Measurements from ENCODE around the gene GPR146. TPM values are rescaled to one million over a fixed set of nuclear protein-coding genes. Genes with fewer than 3 reads are reported as not detected.

GPR146 gene
- total and polyA plus RNA-seq, 9 of the 15 experiments (the other 6 are each of a cell fraction or from before 2014, with no cell fraction given) = 0.22 to 3.6 (median 0.64) TPM; not detected in 2

DNA sequence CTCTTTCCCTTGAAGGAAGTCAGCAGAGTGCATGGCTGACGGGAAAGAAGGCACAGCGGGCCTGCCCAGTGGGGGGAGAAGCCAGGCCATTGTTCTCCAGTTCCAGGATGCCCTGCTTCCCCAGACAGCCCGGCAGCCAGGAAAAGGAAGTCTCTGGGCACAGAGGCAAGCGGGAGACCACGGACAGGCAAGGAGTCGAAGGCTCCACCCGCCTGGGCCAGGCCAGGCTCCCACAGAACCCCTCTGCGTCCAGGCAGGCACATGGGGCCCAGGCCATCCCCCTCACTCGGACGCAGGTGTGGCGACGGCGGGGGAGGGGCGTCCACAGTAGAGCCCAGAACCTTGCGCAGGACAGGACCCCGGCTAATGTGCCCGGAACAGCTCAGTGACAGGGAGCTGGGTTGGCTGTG, 8.7 kb downstream of the GPR146 start (continued):
- TF ChIP-seq, protein P1, sequence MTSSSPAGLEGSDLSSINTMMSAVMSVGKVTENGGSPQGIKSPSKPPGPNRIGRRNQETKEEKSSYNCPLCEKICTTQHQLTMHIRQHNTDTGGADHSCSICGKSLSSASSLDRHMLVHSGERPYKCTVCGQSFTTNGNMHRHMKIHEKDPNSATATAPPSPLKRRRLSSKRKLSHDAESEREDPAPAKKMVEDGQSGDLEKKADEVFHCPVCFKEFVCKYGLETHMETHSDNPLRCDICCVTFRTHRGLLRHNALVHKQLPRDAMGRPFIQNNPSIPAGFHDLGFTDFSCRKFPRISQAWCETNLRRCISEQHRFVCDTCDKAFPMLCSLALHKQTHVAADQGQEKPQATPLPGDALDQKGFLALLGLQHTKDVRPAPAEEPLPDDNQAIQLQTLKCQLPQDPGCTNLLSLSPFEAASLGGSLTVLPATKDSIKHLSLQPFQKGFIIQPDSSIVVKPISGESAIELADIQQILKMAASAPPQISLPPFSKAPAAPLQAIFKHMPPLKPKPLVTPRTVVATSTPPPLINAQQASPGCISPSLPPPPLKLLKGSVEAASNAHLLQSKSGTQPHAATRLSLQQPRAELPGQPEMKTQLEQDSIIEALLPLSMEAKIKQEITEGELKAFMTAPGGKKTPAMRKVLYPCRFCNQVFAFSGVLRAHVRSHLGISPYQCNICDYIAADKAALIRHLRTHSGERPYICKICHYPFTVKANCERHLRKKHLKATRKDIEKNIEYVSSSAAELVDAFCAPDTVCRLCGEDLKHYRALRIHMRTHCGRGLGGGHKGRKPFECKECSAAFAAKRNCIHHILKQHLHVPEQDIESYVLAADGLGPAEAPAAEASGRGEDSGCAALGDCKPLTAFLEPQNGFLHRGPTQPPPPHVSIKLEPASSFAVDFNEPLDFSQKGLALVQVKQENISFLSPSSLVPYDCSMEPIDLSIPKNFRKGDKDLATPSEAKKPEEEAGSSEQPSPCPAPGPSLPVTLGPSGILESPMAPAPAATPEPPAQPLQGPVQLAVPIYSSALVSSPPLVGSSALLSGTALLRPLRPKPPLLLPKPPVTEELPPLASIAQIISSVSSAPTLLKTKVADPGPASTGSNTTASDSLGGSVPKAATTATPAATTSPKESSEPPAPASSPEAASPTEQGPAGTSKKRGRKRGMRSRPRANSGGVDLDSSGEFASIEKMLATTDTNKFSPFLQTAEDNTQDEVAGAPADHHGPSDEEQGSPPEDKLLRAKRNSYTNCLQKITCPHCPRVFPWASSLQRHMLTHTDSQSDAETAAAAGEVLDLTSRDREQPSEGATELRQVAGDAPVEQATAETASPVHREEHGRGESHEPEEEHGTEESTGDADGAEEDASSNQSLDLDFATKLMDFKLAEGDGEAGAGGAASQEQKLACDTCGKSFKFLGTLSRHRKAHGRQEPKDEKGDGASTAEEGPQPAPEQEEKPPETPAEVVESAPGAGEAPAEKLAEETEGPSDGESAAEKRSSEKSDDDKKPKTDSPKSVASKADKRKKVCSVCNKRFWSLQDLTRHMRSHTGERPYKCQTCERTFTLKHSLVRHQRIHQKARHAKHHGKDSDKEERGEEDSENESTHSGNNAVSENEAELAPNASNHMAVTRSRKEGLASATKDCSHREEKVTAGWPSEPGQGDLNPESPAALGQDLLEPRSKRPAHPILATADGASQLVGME (CRISPR knock-in tag; IDR thresholded peaks at IDR 0.05) = no peak
- TF ChIP-seq MED1 (CRISPR knock-in tag; IDR thresholded peaks at IDR 0.05; ENCODE audit: borderline replicate concordance) (no peak), ZSCAN32 (CRISPR knock-in tag; IDR thresholded peaks at IDR 0.05) (no peak), ZKSCAN8 (CRISPR knock-in tag; IDR thresholded peaks at IDR 0.05) (no peak), ZC3H11A (IDR thresholded peaks at IDR 0.05; ENCODE audit: low read depth, low read length) (no peak), RHOXF2B (CRISPR knock-in tag; conservative IDR thresholded peaks at IDR 0.05) (no peak)
- TF ChIP-seq, protein P2, sequence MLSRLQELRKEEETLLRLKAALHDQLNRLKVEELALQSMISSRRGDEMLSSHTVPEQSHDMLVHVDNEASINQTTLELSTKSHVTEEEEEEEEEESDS (CRISPR knock-in tag; IDR thresholded peaks at IDR 0.05) = no peak
- TF ChIP-seq, protein P3, sequence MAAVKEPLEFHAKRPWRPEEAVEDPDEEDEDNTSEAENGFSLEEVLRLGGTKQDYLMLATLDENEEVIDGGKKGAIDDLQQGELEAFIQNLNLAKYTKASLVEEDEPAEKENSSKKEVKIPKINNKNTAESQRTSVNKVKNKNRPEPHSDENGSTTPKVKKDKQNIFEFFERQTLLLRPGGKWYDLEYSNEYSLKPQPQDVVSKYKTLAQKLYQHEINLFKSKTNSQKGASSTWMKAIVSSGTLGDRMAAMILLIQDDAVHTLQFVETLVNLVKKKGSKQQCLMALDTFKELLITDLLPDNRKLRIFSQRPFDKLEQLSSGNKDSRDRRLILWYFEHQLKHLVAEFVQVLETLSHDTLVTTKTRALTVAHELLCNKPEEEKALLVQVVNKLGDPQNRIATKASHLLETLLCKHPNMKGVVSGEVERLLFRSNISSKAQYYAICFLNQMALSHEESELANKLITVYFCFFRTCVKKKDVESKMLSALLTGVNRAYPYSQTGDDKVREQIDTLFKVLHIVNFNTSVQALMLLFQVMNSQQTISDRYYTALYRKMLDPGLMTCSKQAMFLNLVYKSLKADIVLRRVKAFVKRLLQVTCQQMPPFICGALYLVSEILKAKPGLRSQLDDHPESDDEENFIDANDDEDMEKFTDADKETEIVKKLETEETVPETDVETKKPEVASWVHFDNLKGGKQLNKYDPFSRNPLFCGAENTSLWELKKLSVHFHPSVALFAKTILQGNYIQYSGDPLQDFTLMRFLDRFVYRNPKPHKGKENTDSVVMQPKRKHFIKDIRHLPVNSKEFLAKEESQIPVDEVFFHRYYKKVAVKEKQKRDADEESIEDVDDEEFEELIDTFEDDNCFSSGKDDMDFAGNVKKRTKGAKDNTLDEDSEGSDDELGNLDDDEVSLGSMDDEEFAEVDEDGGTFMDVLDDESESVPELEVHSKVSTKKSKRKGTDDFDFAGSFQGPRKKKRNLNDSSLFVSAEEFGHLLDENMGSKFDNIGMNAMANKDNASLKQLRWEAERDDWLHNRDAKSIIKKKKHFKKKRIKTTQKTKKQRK (IDR thresholded peaks at IDR 0.05; ENCODE audit: borderline replicate concordance, low read depth, low read length) = no peak
- TF ChIP-seq, protein P4, sequence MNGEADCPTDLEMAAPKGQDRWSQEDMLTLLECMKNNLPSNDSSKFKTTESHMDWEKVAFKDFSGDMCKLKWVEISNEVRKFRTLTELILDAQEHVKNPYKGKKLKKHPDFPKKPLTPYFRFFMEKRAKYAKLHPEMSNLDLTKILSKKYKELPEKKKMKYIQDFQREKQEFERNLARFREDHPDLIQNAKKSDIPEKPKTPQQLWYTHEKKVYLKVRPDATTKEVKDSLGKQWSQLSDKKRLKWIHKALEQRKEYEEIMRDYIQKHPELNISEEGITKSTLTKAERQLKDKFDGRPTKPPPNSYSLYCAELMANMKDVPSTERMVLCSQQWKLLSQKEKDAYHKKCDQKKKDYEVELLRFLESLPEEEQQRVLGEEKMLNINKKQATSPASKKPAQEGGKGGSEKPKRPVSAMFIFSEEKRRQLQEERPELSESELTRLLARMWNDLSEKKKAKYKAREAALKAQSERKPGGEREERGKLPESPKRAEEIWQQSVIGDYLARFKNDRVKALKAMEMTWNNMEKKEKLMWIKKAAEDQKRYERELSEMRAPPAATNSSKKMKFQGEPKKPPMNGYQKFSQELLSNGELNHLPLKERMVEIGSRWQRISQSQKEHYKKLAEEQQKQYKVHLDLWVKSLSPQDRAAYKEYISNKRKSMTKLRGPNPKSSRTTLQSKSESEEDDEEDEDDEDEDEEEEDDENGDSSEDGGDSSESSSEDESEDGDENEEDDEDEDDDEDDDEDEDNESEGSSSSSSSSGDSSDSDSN (IDR thresholded peaks at IDR 0.05; ENCODE audit: borderline replicate concordance in 1 of 2, low read depth in 2 of 2, low read length in 2 of 2) = no peak
